Stimulated activated naive CD4-positive, alpha-beta T cell treated with Interleukin-2 at 50 U/mL for 16 hours (primary cell): Measurements from ENCODE around the gene SLCO2A1.

Experiments
- DNase-seq: peaks from one replicate; lab custom pipeline; 2025; lab: John Stamatoyannopoulos, UW

Gene SLCO2A1

GRCh38 chr3:133884054-133884886 lies 145.5 kb downstream of the SLCO2A1 start:
- DNase-seq, result no peak

DNA sequence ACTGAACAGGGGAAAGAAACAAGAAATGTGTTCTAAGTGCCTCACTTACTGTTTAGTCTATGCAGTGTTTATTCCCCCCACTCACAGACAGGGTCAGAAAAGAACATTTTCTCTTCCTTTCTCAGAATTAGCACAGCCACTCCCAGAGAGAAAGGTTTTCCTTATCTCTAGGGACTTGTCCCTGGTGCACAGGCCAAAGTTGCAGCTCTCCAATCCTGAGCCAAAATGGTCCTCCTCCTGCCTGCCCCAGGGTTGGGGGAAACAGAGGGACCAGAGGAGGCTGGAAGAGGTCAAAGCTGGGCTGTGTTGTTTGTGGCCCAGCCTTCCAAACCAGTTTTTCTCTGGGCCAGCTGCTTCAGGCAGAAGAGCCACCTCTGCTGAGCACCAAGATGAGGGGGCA lies 146.1 kb downstream of the SLCO2A1 start:
- no peak for DNase-seq

DNA sequence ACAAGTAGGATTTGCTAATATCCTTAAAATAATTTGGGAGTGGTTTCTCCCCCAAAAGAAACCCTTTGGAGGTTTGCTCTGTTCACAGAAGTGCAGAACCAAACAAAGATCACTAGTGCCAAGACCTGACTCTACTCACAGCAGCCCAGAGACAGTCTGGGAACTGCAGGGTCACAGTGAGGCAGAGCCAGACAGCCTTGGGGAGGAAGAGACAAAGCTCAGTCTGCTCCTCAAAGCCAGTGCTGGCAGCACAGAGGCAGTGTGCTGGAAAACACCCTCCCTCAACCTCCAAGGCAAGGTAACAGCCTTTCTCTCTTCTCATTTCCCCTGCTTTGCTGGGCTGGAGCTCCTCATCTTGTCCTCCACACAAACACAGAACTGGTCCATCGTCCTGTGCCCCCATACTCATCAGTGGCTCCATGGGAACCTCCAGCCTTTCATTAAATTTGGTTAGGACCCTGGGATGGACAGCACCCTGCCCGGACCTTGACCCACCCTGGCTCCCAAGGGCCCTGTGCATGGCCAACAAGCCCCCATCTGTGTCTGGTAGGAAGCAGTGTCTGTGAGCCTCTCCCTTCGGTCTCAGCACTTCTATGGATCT lies 146.6 kb downstream of the SLCO2A1 start:
- DNase-seq, result no peak

DNA sequence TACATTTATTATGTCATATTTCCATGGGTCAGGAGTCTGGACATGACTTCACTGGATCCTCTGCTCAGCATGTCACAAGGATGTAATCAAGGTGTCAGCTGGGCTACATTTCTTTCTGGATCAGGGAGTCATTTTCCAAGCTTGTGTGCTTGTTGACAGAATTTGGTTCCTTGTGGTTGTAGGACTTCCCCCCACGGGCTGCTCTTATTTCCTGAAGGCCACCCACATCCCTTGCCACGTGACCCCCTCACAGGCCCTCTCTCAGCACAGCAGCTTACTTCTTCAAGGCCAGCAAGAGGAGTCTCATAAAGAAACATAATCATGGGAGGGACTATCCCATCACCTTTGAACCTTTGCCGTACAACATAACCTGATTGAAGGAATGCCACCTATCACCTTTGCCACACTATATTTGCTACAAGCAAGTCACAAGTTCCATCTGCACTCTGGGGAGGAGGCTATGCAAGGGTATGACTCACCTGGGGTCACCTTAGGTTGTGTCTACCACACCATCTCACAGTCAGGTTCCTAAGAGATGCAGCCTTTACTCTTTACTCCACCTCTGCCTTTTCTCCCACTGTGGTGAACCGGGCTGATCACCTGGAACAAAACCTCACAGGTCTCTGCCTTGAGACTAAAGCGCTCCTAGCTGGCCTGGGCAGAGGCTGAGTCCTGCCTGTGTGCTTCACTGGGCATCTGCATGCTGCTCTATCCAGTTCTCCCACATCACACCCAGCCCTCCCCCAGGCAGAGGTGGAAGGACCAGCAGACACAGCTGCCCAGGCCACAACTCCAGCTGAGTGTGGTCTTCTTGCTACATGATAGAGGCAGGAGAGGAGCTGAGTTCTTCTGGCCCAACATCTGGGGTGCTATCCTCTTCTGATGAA lies 147.5 kb downstream of the SLCO2A1 start:
- DNase-seq, result no peak

- no peak for DNase-seq
Measured at GRCh38 chr3:133881492-133881891, 148.2 kb downstream of the SLCO2A1 start.

GRCh38 chr3:133880886-133881455 lies 148.8 kb downstream of the SLCO2A1 start:
- no peak for DNase-seq

GRCh38 chr3:133880287-133880686 lies 149.4 kb downstream of the SLCO2A1 start:
- DNase-seq, result peak; percentile 8

GRCh38 chr3:133878518-133878917 lies 151.2 kb downstream of the SLCO2A1 start:
- no peak for DNase-seq
